Stimulated activated CD4-positive, alpha-beta T cell treated with anti-CD3 and anti-CD28 coated beads, Interleukin-12 subunit alpha, Interleukin-12 subunit beta, amount 100 ng/mL, for 48 hours (primary cell): ENCODE data around the gene BRPF3.
"Not testable (repeated sequence)": the region's sequence is repeated elsewhere in the genome, so short reads cannot be mapped to it uniquely, and the experiment has no call there.

Experiments used
- DNase-seq, 3 donors: peaks; one replicate each; pipeline ENCODE4 v3.0.0-alpha.2; 2020; ENCODE audit warnings: low read depth in 2 of 3, low spot score in 1 of 3

Gene BRPF3

DNA sequence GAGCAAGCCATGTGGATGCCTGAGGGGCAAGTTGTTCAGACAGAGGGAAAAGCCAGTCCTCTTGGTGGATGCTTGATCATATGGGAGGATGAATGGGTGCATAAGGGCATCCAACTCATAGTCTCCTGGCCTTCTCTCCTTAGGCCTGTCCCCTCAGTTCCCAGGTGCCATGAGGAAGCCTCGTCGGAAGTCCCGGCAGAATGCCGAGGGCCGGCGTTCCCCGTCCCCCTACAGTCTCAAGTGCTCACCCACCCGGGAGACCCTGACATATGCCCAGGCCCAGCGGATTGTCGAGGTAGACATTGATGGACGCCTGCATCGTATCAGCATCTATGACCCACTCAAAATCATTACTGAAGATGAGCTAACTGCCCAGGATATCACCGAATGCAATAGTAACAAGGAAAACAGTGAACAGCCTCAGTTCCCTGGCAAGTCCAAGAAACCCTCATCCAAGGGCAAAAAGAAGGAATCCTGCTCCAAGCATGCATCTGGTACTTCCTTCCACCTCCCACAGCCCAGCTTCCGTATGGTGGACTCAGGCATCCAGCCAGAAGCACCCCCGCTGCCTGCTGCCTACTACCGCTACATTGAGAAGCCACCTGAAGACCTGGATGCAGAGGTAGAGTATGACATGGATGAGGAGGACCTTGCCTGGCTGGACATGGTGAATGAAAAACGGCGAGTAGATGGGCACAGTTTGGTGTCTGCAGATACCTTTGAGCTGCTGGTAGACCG is 3.8 kb downstream of the BRPF3 start:
- DNase-seq, result no peak

DNA sequence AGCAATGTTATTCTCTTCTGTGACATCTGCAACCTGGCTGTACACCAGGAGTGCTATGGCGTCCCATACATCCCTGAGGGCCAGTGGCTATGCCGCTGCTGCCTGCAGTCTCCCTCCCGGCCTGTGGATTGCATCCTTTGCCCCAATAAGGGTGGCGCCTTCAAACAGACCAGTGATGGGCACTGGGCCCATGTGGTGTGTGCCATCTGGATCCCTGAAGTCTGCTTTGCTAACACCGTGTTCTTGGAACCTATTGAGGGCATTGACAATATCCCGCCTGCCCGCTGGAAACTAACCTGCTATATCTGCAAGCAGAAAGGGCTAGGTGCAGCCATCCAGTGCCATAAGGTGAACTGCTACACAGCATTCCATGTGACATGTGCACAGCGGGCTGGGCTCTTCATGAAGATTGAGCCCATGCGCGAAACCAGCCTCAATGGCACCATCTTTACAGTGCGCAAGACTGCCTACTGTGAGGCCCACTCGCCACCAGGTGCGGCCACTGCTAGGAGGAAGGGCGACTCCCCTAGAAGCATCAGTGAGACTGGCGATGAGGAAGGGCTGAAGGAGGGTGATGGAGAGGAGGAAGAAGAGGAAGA is 4.6 kb downstream of the BRPF3 start:
- no peak for DNase-seq

DNA sequence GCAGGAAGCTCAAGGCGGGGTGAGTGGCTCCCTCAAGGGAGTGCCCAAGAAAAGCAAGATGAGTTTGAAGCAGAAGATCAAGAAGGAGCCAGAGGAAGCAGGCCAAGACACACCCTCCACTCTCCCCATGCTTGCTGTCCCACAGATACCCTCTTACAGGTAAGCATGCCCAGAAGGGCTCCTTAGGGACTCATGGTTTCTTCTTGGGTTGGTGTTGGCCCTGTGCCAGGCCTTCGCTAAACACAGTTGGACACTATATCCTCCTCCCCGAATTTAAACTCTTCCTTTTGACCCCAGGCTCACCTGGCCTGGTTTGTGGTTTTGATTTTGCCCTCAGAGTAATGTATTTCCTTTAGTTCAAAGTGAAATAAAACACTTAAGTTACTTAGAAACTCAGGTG is 5.1 kb downstream of the BRPF3 start:
- DNase-seq, result no peak

DNA sequence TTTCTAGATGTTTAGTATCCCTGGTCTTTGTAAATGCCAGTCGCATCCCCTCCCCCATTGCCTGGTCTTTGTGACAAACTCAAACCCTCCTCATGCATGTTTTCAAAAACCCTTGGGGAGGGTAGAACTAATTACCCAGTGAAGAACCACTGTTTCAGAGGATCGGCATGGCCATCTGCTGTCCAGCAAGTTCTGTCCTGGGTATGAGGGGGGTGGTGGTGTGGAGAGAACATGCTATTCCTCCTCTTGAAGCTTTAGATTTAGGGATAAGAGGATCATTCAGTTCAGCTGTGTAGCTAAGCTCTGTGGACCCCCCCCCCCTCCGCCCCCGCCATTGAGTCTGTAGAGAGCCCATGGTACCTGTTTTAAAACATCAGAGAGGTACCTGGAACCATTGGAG is 5.6 kb downstream of the BRPF3 start:
- DNase-seq, result no peak

DNA sequence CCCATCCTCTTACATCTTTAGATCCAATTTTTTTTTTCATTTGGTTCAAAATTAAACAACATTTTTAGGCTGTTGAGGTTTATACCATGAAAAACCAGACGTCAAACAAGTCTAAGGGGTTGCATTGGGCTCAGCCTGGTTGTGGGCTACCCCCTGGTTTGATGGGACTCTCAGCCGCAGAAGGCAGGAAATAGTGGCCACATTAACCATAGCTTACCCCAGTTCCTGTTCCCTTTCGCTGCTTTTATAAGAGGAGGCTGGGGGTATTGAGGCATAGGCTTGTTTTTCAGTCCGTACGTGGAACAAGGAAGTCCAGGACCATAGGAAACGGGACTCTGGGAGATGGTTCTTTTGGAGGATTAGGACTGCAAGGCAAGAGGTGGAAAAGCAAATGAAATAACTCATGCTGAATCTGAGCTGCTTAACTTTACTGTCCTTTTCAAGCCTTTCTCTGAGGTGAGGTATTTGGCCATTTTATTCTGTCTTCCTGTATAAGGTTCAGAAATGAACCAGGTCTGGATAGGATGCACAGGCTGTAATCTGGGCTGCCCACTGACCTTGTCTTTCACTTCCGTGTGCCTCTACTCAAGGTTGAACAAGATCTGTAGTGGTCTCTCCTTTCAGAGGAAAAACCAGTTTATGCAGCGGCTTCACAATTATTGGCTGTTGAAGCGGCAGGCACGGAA is 7.7 kb downstream of the BRPF3 start:
- DNase-seq, result no peak

DNA sequence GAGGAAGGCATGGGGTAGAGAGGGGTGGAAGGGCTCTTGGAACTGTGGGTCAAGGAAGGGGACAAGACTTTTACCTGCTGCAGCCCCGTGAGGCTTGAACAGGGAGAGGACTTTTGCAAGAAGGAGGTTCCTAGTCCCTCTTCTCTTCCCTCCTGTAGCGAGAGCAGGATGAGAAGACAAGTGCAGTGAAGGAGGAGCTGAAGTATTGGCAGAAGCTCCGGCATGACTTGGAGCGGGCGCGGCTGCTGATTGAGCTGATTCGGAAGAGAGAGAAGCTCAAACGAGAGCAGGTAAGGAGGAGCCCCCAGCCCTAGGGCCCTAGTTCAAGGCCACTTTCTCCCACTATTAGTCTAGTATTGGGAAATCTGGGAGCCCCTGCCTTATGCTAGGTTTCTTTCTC is 10.6 kb downstream of the BRPF3 start:
- no peak for DNase-seq

DNA sequence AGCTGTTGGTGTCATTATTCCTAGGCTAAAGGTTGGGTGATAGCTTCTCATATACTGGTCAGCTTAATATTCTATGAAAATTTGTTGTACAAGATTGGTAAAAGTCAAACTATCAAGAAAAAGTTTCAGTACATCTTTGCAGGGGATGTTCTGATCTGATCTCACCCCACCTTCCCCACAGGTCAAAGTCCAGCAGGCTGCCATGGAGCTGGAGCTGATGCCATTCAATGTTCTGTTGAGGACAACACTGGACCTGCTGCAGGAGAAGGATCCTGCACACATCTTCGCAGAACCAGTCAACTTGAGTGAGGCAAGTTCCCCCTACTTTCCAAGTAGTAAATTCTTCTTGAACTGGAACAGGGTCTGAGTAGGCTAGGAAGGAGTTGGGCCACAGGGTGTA is 13.1 kb downstream of the BRPF3 start:
- no peak for DNase-seq

DNA sequence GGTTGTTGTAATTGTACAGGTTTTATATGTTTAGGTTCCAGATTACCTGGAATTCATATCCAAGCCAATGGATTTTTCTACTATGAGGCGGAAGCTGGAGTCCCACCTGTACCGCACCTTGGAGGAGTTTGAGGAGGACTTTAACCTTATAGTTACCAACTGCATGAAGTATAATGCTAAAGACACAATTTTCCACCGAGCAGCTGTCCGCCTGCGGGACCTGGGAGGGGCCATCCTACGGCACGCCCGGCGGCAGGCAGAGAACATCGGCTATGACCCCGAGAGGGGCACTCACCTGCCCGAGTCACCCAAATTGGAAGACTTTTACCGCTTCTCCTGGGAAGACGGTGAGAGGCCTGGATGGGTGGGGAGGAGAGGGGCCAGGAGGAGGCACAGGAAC is 13.6 kb downstream of the BRPF3 start:
- no peak for DNase-seq

DNA sequence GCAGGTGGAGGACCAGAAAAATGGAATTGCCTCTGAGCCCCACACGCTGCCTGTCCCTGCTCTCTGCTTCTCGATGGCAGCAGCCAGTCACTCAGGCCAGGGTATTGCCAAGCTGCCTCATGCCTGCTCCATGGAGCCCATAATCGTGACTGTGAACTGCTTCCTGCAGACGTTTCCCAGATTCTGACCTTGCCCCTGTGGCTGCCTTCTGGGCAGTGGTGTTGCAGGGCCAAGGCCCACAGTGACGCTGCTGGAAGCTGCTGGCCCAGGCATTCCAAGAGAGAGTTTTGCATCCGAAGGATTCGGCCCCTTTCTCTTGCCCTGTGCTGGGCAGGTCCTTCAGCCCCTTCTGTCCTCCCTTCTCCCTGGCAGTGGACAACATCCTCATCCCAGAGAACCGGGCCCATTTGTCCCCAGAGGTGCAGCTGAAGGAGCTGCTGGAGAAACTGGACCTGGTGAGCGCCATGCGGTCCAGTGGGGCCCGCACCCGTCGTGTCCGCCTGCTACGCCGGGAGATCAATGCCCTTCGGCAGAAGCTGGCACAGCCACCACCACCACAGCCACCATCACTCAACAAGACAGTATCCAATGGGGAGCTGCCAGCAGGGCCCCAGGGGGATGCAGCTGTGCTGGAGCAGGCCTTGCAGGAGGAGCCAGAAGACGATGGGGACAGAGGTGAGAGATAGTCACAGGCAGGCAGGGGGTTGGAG is 14.5 kb downstream of the BRPF3 start:
- no peak for DNase-seq

DNA sequence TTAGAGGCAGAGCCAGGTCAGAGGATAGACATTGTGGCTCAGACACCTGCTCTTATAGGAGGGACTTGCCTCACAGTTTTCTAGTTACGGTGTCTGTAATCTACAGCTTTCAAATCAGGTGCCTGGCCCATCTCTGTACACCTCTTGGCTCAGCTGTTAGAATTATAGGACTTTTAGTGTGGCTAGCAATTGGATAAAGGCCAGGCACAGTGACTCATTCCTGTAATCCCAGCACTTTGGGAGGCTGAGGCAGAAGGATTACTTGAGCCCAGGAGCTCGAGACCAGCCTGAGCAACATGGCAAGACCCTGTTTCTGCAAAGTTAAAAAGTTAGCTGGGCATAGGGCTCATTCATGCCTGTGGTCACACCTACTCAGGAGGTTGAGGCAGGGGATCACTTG is 20.0 kb downstream of the BRPF3 start:
- no peak for DNase-seq

DNA sequence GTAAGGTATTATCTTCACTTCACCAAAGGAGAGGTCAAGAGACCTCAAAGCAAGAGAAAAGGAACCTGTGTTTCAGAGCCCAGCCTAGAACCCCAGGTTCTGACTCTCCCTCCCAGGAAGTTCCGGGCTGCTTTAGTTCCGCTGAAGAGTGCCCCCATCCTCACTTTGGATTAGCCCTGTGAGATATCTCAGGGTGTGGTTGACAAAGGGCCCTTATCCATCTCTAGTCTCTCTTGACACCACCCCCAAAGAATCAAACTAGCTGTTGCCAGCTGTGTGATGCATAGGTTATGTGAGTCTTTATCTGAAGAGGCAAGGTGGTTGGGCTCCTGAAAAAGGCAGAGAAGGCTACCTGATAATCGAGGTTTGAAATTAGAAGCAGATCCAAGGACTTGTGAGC is 20.6 kb downstream of the BRPF3 start:
- no peak for DNase-seq

DNA sequence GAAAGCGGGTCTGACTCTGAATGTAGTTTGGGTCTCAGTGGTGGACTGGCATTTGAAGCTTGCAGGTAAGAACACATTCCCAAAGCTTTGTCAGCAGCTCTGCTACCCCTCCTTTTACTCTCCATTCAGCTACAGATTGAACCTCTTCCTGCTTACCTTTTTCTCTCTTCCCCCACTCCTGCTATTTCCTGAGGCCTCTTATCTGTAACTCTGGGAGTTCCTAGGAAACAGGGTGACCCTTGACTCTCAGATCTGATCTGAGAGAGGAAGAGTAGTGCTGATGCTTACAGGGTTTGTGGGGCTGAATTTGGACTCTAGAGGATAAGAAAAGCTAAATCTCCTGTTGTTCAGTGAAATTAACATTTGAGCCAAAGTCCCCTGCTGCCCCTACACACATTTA is 21.4 kb downstream of the BRPF3 start:
- DNase-seq, result no peak

DNA sequence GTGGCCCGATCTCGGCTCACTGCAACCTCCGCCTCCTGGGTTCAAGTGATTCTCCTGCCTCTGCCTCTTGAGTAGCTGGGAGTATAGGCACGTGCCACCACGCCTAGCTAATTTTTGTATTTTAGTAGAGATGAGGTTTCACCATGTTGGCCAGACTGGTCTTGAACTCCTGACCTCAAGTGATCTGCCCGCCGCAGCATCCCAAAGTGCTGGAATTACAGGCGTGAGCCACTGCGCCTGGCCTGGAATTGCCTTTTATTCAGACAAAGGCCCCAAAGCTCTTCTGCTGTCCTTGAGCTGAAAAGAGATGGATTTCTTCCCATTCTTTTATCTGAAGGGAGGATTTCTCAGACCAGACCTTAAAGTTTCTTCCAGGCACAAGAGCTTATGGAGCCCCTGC is 22.0 kb downstream of the BRPF3 start:
- not testable (repeated sequence) for DNase-seq

DNA sequence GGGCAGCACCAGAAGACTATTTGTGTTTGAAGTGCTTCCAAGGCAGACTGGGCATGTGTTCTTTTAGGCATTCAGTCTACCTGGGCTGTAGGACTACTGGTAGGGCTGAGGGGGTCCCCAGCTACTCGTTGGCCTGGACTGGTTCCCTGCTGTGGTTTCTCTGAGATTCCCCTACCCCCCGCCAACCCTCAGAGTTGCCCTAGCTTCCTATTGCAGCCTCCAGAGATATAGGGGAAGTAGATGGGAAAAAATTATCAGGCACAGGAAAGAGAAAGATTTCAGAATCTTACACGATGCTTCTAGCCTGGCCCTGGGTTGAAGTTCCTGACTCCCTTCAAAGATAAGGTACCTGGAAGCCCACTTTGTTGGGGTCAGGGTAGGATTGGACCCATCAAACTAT is 22.5 kb downstream of the BRPF3 start:
- DNase-seq, result no peak

DNA sequence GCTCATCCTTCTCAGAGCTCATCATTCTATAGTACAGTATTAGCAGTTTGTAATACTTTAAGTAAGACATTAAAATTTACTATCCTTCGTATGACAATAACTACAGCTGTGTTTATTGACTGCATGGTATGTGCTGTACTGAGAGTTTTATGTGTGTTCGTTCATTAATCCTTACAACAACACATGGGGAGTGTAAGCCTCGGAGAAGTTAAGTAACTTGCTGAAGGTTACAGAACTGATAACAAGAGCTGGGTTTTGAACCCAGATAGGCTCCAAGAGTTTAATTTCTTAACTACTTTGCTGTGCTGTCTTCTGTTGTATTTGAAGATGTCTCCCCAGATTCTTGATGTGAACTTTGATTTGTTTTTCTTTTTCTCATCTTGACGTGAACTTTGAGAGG is 23.7 kb downstream of the BRPF3 start:
- DNase-seq, result no peak

DNA sequence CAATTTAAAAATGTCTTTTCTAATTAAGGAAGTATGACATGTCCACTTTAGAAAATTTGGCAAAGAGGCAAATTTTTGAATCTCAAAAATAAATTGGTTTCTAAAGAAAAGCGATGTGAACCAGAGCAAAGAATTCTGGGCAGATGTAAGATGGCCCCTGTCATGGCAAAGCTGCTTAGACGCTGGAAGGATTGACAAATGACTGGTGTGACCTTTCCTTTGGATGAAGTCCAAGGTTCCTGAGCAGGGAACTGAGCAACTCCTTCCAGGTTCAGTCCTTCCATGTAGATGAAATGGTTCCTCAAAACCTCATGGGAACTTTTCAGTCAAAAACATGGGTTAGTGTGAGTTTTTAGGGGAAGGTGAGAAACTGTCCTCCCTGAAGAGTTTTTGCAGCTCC is 25.1 kb downstream of the BRPF3 start:
- no peak for DNase-seq

DNA sequence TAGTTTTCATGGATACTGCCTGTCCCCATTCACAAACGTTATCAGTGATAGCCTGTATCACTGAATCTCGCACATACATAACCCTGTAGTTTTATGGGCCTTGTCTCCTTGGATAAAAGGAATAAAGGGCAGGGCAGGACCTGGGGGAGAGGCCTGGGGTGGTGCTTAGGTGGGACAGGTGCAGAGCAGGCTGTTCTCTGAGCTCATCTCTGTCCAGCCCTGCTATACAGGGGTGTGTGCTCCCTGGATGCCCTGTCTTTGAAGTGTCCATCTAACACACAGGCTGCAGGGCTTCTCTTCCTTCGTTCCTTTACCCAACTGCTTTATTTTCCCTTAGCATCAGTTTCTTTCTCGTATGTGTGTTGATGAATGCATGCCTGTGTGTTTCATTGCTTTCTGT is 26.4 kb downstream of the BRPF3 start:
- DNase-seq, result no peak

DNA sequence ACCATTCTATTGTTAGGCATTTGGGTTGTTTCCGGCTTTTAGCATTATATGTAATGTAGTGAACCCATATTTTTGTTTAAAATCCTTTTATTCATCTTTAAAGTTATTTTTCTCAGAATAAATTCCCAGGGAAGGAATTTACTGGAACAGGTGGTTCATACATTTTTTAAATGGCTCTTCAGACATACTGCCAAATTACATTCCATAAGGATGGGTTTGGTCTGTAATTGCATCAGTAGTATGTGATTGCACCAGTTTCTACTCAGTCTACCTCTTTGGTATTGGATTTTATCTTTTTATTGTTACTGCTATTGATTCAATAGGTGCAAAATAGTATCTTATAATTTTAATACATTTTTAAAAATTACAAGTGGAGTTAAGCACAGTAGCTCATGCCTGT is 27.2 kb downstream of the BRPF3 start:
- no peak for DNase-seq

DNA sequence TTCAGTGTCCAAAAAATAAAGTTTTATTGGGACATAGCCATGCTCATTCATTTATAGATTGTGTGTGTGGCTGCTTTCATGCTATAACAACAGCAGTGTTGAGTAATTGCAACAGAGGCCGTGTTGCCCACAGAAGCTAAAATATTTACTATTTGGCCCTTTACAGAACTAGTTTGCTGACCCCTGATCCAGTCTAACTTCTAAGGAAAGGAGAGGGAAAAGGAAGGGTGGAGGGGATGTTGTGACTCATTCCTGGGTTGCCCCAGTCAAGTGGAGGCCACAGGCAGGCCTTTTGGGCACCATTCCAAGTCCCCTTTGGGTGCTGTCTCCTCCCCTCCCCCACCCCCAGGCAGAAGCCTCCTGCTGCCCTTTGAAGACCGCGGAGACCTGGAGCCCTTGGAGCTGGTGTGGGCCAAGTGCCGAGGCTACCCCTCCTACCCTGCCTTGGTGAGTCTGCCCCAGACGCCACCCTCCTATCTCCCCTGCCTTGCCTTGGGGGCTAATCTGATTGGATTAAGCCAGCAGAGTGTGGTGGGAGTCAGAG is 28.4 kb downstream of the BRPF3 start:
- DNase-seq, result no peak

DNA sequence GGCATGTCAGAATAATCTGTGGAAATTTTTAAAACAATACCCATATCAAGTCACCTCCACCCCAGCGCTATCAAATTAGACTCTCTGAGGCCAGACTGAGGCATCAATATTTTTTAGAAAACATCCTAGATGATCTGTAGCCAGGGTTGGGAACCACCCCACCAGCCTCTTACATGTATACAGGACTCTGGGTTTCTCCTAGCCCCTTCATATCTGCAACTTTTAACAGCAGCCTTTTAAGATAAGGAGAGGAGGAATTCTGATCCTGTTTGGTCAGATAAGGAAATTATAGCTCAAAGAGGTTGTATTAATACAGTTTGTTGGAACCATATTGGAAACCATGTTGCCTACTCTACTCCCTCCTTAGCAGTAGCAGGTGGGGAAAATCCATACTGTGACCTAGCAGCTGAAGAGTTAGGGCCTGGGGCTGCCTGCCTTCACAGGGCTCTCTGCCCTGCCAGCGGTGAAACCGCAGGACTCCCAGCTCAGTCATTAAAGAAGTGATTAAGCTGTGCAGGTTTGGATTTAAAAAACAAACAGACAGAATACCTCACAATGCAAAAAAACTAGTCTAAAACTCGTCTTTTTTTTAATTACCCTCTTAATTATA is 30.0 kb downstream of the BRPF3 start:
- DNase-seq, result no peak
